Endothelial cell of umbilical vein (primary cell): Measurements from ENCODE around the gene NR4A1.

Experiments used
- JUN ChIP-seq: IDR thresholded peaks from 2 replicates; pipeline ENCODE4 v1.6.1; 2011; ENCODE audit warnings: borderline replicate concordance, low read depth; ENCODE audit not compliant: insufficient read length, insufficient read depth
- POLR2AphosphoS5 ChIP-seq: IDR thresholded peaks from 2 replicates; pipeline ENCODE4 v1.6.1; 2012; ENCODE audit warnings: low read depth, mild to moderate bottlenecking, control low read depth, low read length, moderate library complexity; ENCODE audit not compliant: insufficient read depth
- TF ChIP-seq, protein P1 (sequence below), 2 donors: IDR thresholded peaks; 1 replicate in 1 of 2; 2 replicates in 1 of 2; pipeline ENCODE4 v1.5.1; 2011; ENCODE audit warnings: low read length in 2 of 2, mild to moderate bottlenecking in 2 of 2, moderate library complexity in 2 of 2, control low read depth in 1 of 2, inconsistent platforms in 1 of 2, low read depth in 1 of 2; ENCODE audit not compliant: insufficient read depth in 1 of 2; ENCODE audit errors: extremely low read depth in 1 of 2

GRCh38 chr12:52010152-52010622 is 41.1 kb upstream of the NR4A1 start:
- TF ChIP-seq JUN (no peak), POLR2AphosphoS5 (peak; percentile 91)
- TF ChIP-seq, protein P1, sequence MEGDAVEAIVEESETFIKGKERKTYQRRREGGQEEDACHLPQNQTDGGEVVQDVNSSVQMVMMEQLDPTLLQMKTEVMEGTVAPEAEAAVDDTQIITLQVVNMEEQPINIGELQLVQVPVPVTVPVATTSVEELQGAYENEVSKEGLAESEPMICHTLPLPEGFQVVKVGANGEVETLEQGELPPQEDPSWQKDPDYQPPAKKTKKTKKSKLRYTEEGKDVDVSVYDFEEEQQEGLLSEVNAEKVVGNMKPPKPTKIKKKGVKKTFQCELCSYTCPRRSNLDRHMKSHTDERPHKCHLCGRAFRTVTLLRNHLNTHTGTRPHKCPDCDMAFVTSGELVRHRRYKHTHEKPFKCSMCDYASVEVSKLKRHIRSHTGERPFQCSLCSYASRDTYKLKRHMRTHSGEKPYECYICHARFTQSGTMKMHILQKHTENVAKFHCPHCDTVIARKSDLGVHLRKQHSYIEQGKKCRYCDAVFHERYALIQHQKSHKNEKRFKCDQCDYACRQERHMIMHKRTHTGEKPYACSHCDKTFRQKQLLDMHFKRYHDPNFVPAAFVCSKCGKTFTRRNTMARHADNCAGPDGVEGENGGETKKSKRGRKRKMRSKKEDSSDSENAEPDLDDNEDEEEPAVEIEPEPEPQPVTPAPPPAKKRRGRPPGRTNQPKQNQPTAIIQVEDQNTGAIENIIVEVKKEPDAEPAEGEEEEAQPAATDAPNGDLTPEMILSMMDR (IDR thresholded peaks at IDR 0.05; ENCODE audit: extremely low read depth in 1 of 2, insufficient read depth in 1 of 2, low read depth in 1 of 2, low read length in 2 of 2) = no peak
